H1 (cell line): ENCODE data around the gene SMCO1. TPM values are rescaled to one million over a fixed set of nuclear protein-coding genes. Genes with fewer than 3 reads are reported as not detected.

Source experiments
- CTCF ChIA-PET: fragments of 300-600 bp; sonication (Branson Sonifier 250); formaldehyde crosslinking; loops from one replicate; lab custom pipeline; 2021; ENCODE audit not compliant: partially characterized antibody; lab: Charles Lee
- POLR2A ChIA-PET: fragments of 300-600 bp; sonication (Branson Sonifier 250); formaldehyde crosslinking; loops from one replicate; lab custom pipeline; 2021; ENCODE audit warnings: inconsistent platforms; ENCODE audit not compliant: partially characterized antibody; lab: Charles Lee
- DNase-seq, 2 experiments: peaks; one replicate each; pipeline versions ENCODE4 v3.0.0 to v3.0.0-alpha.2; 2010 to 2022; ENCODE audit warnings: low spot score in 2 of 2, low read depth in 1 of 2, mixed read lengths in 1 of 2
- FAIRE-seq: peaks from 2 replicates; lab custom pipeline; 2011; peaks lifted over from hg19 to GRCh38; lab: Jason Lieb, UNC
- H2AFZ ChIP-seq: 2 replicates; pipeline ENCODE4 v1.8.1; 2012; ENCODE audit warnings: low read length, inconsistent platforms
- H2AK5ac ChIP-seq: 2 replicates; pipeline ENCODE4 v1.6.1; 2013; ENCODE audit warnings: low read depth, low read length
- H2BK120ac ChIP-seq: replicated peaks from 2 replicates; pipeline ENCODE3; 2013; ENCODE audit warnings: low read depth, low read length, inconsistent platforms
- H2BK12ac ChIP-seq: 2 replicates; pipeline ENCODE4 v1.6.1; 2013; ENCODE audit warnings: low read depth, low read length
- H2BK15ac ChIP-seq: 2 replicates; pipeline ENCODE4 v1.6.1; 2013; ENCODE audit warnings: low read length
- H2BK20ac ChIP-seq: 2 replicates; pipeline ENCODE4 v1.6.1; 2013; ENCODE audit warnings: low read length
- H2BK5ac ChIP-seq: 2 replicates; pipeline ENCODE4 v1.6.1; 2013; ENCODE audit warnings: low read depth, low read length
- H3K14ac ChIP-seq: 2 replicates; pipeline ENCODE4 v1.6.1; 2013; ENCODE audit warnings: inconsistent platforms; ENCODE audit not compliant: insufficient read length
- H3K18ac ChIP-seq: 2 replicates; pipeline ENCODE4 v1.6.1; 2013; ENCODE audit warnings: low read length; ENCODE audit errors: extremely low read depth
- H3K23ac ChIP-seq: 2 replicates; pipeline ENCODE4 v1.6.1; 2013; ENCODE audit warnings: inconsistent platforms; ENCODE audit not compliant: insufficient read length
- H3K23me2 ChIP-seq: 2 replicates; pipeline ENCODE4 v1.6.1; 2013; ENCODE audit warnings: low read depth, low read length
- H3K27ac ChIP-seq: 2 replicates; pipeline ENCODE4 v1.6.1; 2011; ENCODE audit warnings: low read depth, low read length, inconsistent platforms
- H3K27me3 ChIP-seq, 4 experiments: replicated peaks in 1 of 4; 1 replicate in 1 of 4; 2 replicates in 3 of 4; pipeline versions ENCODE4 v1.6.1 to v1.8.1; 2011 to 2013; ENCODE audit warnings: low read length in 3 of 4, mild to moderate bottlenecking in 3 of 4, inconsistent platforms in 2 of 4, mixed read lengths in 2 of 4, moderate library complexity in 1 of 4; ENCODE audit not compliant: control insufficient read depth in 3 of 4, insufficient read depth in 3 of 4; ENCODE audit errors: extremely low read depth in 1 of 4
- H3K36me3 ChIP-seq, 4 experiments: 2 replicates each; pipeline versions ENCODE4 v1.6.1 to v1.8.1; 2011 to 2013; ENCODE audit warnings: mild to moderate bottlenecking in 4 of 4, low read length in 3 of 4, moderate library complexity in 2 of 4, control low read depth in 1 of 4, inconsistent platforms in 1 of 4; ENCODE audit not compliant: insufficient read depth in 4 of 4, control insufficient read depth in 2 of 4
- H3K4ac ChIP-seq: replicated peaks from 2 replicates; pipeline ENCODE3; 2013; ENCODE audit warnings: low read length, low read depth, mixed read lengths, inconsistent platforms; ENCODE audit not compliant: insufficient read length
- H3K4me1 ChIP-seq, 4 experiments: replicated peaks in 1 of 4; 1 replicate in 1 of 4; 2 replicates in 3 of 4; pipeline versions ENCODE4 v1.6.1 to v1.8.1; 2011 to 2013; ENCODE audit warnings: low read length in 3 of 4, inconsistent platforms in 2 of 4, mixed read lengths in 1 of 4; ENCODE audit not compliant: insufficient read depth in 4 of 4, control insufficient read depth in 3 of 4
- H3K4me2 ChIP-seq, 2 experiments: 2 replicates each; pipeline versions ENCODE4 v1.6.1 to v1.8.1; 2011 to 2013; ENCODE audit warnings: low read depth in 2 of 2, low read length in 2 of 2, control low read depth in 1 of 2, inconsistent platforms in 1 of 2, mild to moderate bottlenecking in 1 of 2; ENCODE audit not compliant: insufficient read depth in 1 of 2
- H3K4me3 ChIP-seq, 4 experiments: fragments of 200-600, 300-600 bp in 1 of 4; sonication (generic), shearing (Covaris generic), sonication (Bioruptor Twin) in 1 of 4; 2 replicates each; pipeline versions ENCODE4 v1.5.1 to v1.8.1; 2011 to 2016; ENCODE audit warnings: low read length in 4 of 4, low read depth in 3 of 4, control low read depth in 2 of 4, inconsistent platforms in 2 of 4, mild to moderate bottlenecking in 2 of 4, mixed read lengths in 1 of 4, moderate library complexity in 1 of 4; ENCODE audit not compliant: insufficient read depth in 2 of 4; ENCODE audit errors: extremely low read depth in 1 of 4
- H3K56ac ChIP-seq: replicated peaks from 2 replicates; pipeline ENCODE3; 2013; ENCODE audit warnings: low read depth, mild to moderate bottlenecking, mixed read lengths, low read length, inconsistent platforms; ENCODE audit not compliant: insufficient read length
- H3K79me1 ChIP-seq: 2 replicates; pipeline ENCODE4 v1.6.1; 2013; ENCODE audit warnings: low read depth, low read length, control low read depth
- H3K79me2 ChIP-seq, 2 experiments: 2 replicates each; pipeline versions ENCODE4 v1.6.1 to v1.8.1; 2012 to 2013; ENCODE audit warnings: low read length in 2 of 2, mild to moderate bottlenecking in 2 of 2, inconsistent platforms in 1 of 2; ENCODE audit not compliant: insufficient read depth in 2 of 2, control insufficient read depth in 1 of 2
- H3K9ac ChIP-seq, 4 experiments: replicated peaks in 1 of 4; 1 replicate in 1 of 4; 2 replicates in 3 of 4; pipeline versions ENCODE4 v1.6.1 to v1.8.1; 2011 to 2013; ENCODE audit warnings: low read depth in 3 of 4, low read length in 3 of 4, control low read depth in 2 of 4, mild to moderate bottlenecking in 2 of 4, moderate library complexity in 2 of 4, inconsistent platforms in 1 of 4; ENCODE audit errors: extremely low read depth in 1 of 4
- H3K9me3 ChIP-seq, 2 experiments: 2 replicates each; pipeline versions ENCODE4 v1.6.1 to v1.8.1; 2012 to 2013; ENCODE audit warnings: mild to moderate bottlenecking in 2 of 2, moderate library complexity in 2 of 2, control low read depth in 1 of 2, inconsistent platforms in 1 of 2, low read depth in 1 of 2, low read length in 1 of 2, mixed read lengths in 1 of 2; ENCODE audit not compliant: insufficient read depth in 2 of 2
- H4K20me1 ChIP-seq, 2 experiments: replicated peaks in 1 of 2; 2 replicates each; pipeline versions ENCODE3 to v1.8.1; 2011 to 2013; ENCODE audit warnings: inconsistent platforms in 2 of 2, low read length in 2 of 2, mild to moderate bottlenecking in 1 of 2; ENCODE audit not compliant: insufficient read depth in 2 of 2, control insufficient read depth in 1 of 2
- H4K5ac ChIP-seq: 2 replicates; pipeline ENCODE4 v1.6.1; 2013; ENCODE audit warnings: low read length, low read depth, mixed read lengths, inconsistent platforms; ENCODE audit not compliant: insufficient read length
- H4K8ac ChIP-seq: 2 replicates; pipeline ENCODE4 v1.8.0; 2013; ENCODE audit warnings: mild to moderate bottlenecking, moderate library complexity, low read length, inconsistent platforms; ENCODE audit not compliant: insufficient read depth; ENCODE audit errors: extremely low read depth
- H4K91ac ChIP-seq: replicated peaks from 2 replicates; pipeline ENCODE3; 2013; ENCODE audit warnings: low read length, mixed read lengths, inconsistent platforms; ENCODE audit not compliant: insufficient read length
- CBX8 ChIP-seq: fragments of 300-800, 300-1000 bp; sonication (generic); IDR thresholded peaks from 2 replicates; pipeline ENCODE4 v1.7.1; 2016; ENCODE audit warnings: low read depth, low read length, borderline replicate concordance
- CTBP2 ChIP-seq: IDR thresholded peaks from 2 replicates; pipeline ENCODE4 v1.7.0; 2011; ENCODE audit warnings: borderline replicate concordance, mild to moderate bottlenecking, moderate library complexity, mixed read lengths, low read length; ENCODE audit not compliant: insufficient read depth, insufficient read length
- FOSL1 ChIP-seq: IDR thresholded peaks from 2 replicates; pipeline ENCODE4 v1.6.1; 2011; ENCODE audit warnings: mild to moderate bottlenecking, low read depth, low read length, moderate library complexity; ENCODE audit not compliant: insufficient read depth
- MAFK ChIP-seq: IDR thresholded peaks from 2 replicates; pipeline ENCODE4 v1.6.1; 2012; ENCODE audit warnings: low read depth, mild to moderate bottlenecking, improper control_type of control experiment, low read length
- RBBP5 ChIP-seq: IDR thresholded peaks from 2 replicates; pipeline ENCODE4 v1.7.1; 2012; ENCODE audit warnings: low read depth, mild to moderate bottlenecking, inconsistent platforms, low read length, moderate library complexity, borderline replicate concordance
- SIN3A ChIP-seq, 2 experiments: IDR thresholded peaks in 1 of 2; conservative IDR thresholded peaks in 1 of 2; 2 replicates each; pipeline ENCODE4 v1.6.1; 2011 to 2012; ENCODE audit warnings: low read length in 2 of 2, improper control_type of control experiment in 1 of 2, low read depth in 1 of 2, mild to moderate bottlenecking in 1 of 2
- SIX5 ChIP-seq: IDR thresholded peaks from 2 replicates; pipeline ENCODE4 v1.6.1; 2011; ENCODE audit warnings: mild to moderate bottlenecking, low read depth, low read length
- TBP ChIP-seq: IDR thresholded peaks from 2 replicates; pipeline ENCODE4 v1.6.1; 2011; ENCODE audit warnings: low read depth, low read length, improper control_type of control experiment
- WGBS, 2 experiments: shearing (Covaris generic) in 1 of 2; methylation state at CpG; one replicate each; pipeline versions ENCODE4 v1.1.6 to v1.1.7; 2013 to 2015; ENCODE audit warnings: low lambda C conversion rate in 2 of 2, mixed read lengths in 2 of 2, inconsistent platforms in 1 of 2, low coverage in 1 of 2, missing lambda C conversion rate in 1 of 2; ENCODE audit not compliant: insufficient replicate concordance in 2 of 2, insufficient coverage in 1 of 2, insufficient read length in 1 of 2; ENCODE audit errors: extremely low coverage in 1 of 2, missing lambda C conversion rate in 1 of 2; 5-methylcytosine and 5-hydroxymethylcytosine counted together
- polyA plus RNA-seq, 7 experiments: library from polyadenylated mRNA; depleted of rRNA in 3 of 7; stranded (reverse) in 5 of 7; unstranded in 2 of 7; fragments of >200 nt in 5 of 7; fragments of 200-250 nt in 2 of 7; gene quantifications; 1 replicate in 5 of 7; 2 replicates in 1 of 7; 4 replicates in 1 of 7; pipeline versions ENCODE4 v1.2.1 to v1.2.3, GENCODE V29; 2011 to 2013; ENCODE audit warnings: missing spikeins in 2 of 7, mixed read lengths in 2 of 7
- total RNA-seq: library from RNA; stranded (reverse); fragmentation: NEBNext Ultra II Directional; extraction: Animal tissue kit (Norgen Biotek cat#: 25700); gene quantifications from 2 replicates; pipeline ENCODE4 v1.2.1, GENCODE V29; 2021
- TF ChIP-seq, protein P1 (sequence below), 3 experiments: IDR thresholded peaks; 1 replicate in 2 of 3; 2 replicates in 1 of 3; pipeline versions ENCODE4 v1.5.1 to v1.6.1; 2011; ENCODE audit warnings: low read length in 3 of 3, mild to moderate bottlenecking in 3 of 3, inconsistent platforms in 2 of 3, low read depth in 1 of 3, moderate library complexity in 1 of 3; ENCODE audit not compliant: insufficient read depth in 1 of 3; ENCODE audit errors: control extremely low read depth in 1 of 3
- TF ChIP-seq, protein P2 (sequence below): IDR thresholded peaks from 2 replicates; pipeline ENCODE4 v1.6.1; 2012; ENCODE audit warnings: inconsistent platforms

SMCO1 gene
- total and polyA plus RNA-seq, 2 of the 8 experiments (the other 6 are each of a cell fraction or from before 2014, with no cell fraction given): 0.03 TPM; not detected in 1

DNA sequence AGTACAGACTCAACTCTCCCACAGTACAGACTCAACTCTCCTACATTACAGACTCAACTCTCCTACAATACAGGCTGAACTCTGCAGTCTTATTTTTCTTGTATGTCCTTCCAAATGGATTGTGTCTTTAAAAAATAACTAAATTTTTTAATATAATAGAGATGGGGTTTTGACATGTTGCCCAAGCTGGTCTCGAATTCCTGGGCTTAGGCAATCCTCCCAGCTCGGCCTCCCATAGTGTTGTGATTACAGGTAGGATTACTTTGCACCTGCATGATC, 51.7 kb downstream of the SMCO1 start:
- WGBS, 2 experiments: 83% methylated on average over 2 of the region's 2 CpGs; no CpG with 5 or more reads in 1 of the 2 experiments
- no peaks in the 10 kb centered on the region for H3K79me2 ChIP-seq
- H3K4me3 ChIP-seq: no peak overlapping the region
- no peaks in the 10 kb centered on the region for H4K20me1 ChIP-seq
- no peaks in the 10 kb centered on the region for H3K9me3 ChIP-seq
- H3K4me2 ChIP-seq: no peak overlapping the region
- DNase-seq (no peak), FAIRE-seq (no peak)
- H4K5ac ChIP-seq: no peak overlapping the region
- H3K27ac ChIP-seq: no peak overlapping the region
- CTCF ChIA-PET: interaction anchor here (1.4 kb wide), 1 partner anchor 10 kb away, joined by 5 read pairs; no protein-coding TSS in a partner anchor
- no peak overlapping the region for H3K23ac ChIP-seq
- POLR2A ChIA-PET: no interaction called here
- H3K9ac ChIP-seq: no peak overlapping the region
- TF ChIP-seq, protein P1, sequence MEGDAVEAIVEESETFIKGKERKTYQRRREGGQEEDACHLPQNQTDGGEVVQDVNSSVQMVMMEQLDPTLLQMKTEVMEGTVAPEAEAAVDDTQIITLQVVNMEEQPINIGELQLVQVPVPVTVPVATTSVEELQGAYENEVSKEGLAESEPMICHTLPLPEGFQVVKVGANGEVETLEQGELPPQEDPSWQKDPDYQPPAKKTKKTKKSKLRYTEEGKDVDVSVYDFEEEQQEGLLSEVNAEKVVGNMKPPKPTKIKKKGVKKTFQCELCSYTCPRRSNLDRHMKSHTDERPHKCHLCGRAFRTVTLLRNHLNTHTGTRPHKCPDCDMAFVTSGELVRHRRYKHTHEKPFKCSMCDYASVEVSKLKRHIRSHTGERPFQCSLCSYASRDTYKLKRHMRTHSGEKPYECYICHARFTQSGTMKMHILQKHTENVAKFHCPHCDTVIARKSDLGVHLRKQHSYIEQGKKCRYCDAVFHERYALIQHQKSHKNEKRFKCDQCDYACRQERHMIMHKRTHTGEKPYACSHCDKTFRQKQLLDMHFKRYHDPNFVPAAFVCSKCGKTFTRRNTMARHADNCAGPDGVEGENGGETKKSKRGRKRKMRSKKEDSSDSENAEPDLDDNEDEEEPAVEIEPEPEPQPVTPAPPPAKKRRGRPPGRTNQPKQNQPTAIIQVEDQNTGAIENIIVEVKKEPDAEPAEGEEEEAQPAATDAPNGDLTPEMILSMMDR (IDR thresholded peaks at IDR 0.05; ENCODE audit: control extremely low read depth in 1 of 3, insufficient read depth in 1 of 3, low read depth in 1 of 3, low read length in 3 of 3): no peak
- TF ChIP-seq CTBP2: no peak
- TF ChIP-seq SIN3A (conservative IDR thresholded peaks at IDR 0.05 in 1 of 2, IDR thresholded peaks at IDR 0.05 in 1 of 2; ENCODE audit: low read depth in 1 of 2, low read length in 2 of 2): no peak
- no peak for TF ChIP-seq SIX5
- no peak for TF ChIP-seq RBBP5
- TF ChIP-seq TBP: no peak
- TF ChIP-seq MAFK: no peak
- TF ChIP-seq CBX8: no peak
- TF ChIP-seq FOSL1: no peak
- TF ChIP-seq, protein P2, sequence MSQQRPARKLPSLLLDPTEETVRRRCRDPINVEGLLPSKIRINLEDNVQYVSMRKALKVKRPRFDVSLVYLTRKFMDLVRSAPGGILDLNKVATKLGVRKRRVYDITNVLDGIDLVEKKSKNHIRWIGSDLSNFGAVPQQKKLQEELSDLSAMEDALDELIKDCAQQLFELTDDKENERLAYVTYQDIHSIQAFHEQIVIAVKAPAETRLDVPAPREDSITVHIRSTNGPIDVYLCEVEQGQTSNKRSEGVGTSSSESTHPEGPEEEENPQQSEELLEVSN: no peak
- H4K91ac ChIP-seq: no peak overlapping the region
- peaks cover 0 to 1% (median 0%) of the 10 kb centered on the region in 4 experiments; a peak in 1 of 8 replicates for H3K36me3 ChIP-seq
- H3K4ac ChIP-seq: no peak overlapping the region
- H3K18ac ChIP-seq: no peak overlapping the region
- no peak overlapping the region for H2BK120ac ChIP-seq
- H3K27me3 ChIP-seq: no peaks in the 10 kb centered on the region
- H4K8ac ChIP-seq: no peak overlapping the region
- no peak overlapping the region for H3K14ac ChIP-seq
- no peak overlapping the region for H2BK20ac ChIP-seq
- peaks cover 10% of the 10 kb centered on the region; the same call in 1 of the 2 replicates for H3K23me2 ChIP-seq
- H3K56ac ChIP-seq: no peak overlapping the region
- no peak overlapping the region for H2BK15ac ChIP-seq
- H2BK5ac ChIP-seq: no peak overlapping the region
- H2BK12ac ChIP-seq: no peak overlapping the region
- H2AK5ac ChIP-seq: no peak overlapping the region
- no peaks in the 10 kb centered on the region for H3K4me1 ChIP-seq
- no peak overlapping the region for H2AFZ ChIP-seq
- no peaks in the 10 kb centered on the region for H3K79me1 ChIP-seq
